ENCODE data around the gene SFXN3. TPM values are rescaled to one million over a fixed set of nuclear protein-coding genes. Genes with fewer than 3 reads are reported as not detected.

Gene SFXN3
- total RNA-seq, 1 experiment from 2014 or later, result 2.8 TPM

GRCh38 chr10:101064415-101065030, 33.5 kb downstream of the SFXN3 start:
- Histone ChIP-seq H2BK20ac (ENCODE audit: low read depth, low read length, poor library complexity, severe bottlenecking) (no peak overlapping the region), H4K91ac (ENCODE audit: insufficient read length, low read depth, low read length) (no peak overlapping the region), H4K8ac (replicated peaks; ENCODE audit: insufficient read length, low read depth, low read length) (no peak overlapping the region), H3K79me1 (ENCODE audit: insufficient read depth, low read depth, low read length, poor library complexity, severe bottlenecking) (no peaks in the 10 kb centered on the region), H3K23ac (ENCODE audit: insufficient read length, low read depth, low read length) (no peak overlapping the region), H3K18ac (ENCODE audit: insufficient read length, low read depth, low read length) (no peak overlapping the region), H2AK5ac (ENCODE audit: insufficient read length, low read length) (no peak overlapping the region), H3K4me2 (ENCODE audit: insufficient read depth, insufficient read length, low read length) (no peak overlapping the region), H3K4ac (ENCODE audit: low read depth, low read length) (no peak overlapping the region), H3K4me1 (ENCODE audit: insufficient read depth, low read length) (no peaks in the 10 kb centered on the region; the same call in 1 of the 2 replicates), H3K56ac (ENCODE audit: insufficient read length, low read depth, low read length) (no peak overlapping the region), H3K9me3 (ENCODE audit: control insufficient read depth, low read depth, low read length) (no peaks in the 10 kb centered on the region), H3K14ac (ENCODE audit: insufficient read depth, low read length) (no peak overlapping the region), H2AFZ (ENCODE audit: low read length) (no peak overlapping the region), H4K20me1 (ENCODE audit: control insufficient read depth, insufficient read depth, insufficient read length) (no peaks in the 10 kb centered on the region), H2BK5ac (ENCODE audit: insufficient read length, low read length) (no peak overlapping the region), H4K5ac (ENCODE audit: insufficient read length, low read depth, low read length) (no peak overlapping the region), H3K27ac (ENCODE audit: insufficient read length, low read depth, low read length) (no peak overlapping the region), H2BK120ac (ENCODE audit: low read depth, low read length, poor library complexity, severe bottlenecking) (no peak overlapping the region), H3T11ph (ENCODE audit: low read length) (no peak overlapping the region), H2BK15ac (ENCODE audit: low read depth, low read length) (no peak overlapping the region), H3K79me2 (ENCODE audit: insufficient read depth, low read length) (no peaks in the 10 kb centered on the region), H3K27me3 (ENCODE audit: insufficient read depth, low read length) (peaks cover 45% of the 10 kb centered on the region), H3K23me2 (ENCODE audit: insufficient read length, low read depth, low read length, poor library complexity, severe bottlenecking) (peaks cover 42% of the 10 kb centered on the region), H3K9ac (ENCODE audit: extremely low read depth, insufficient read length, low read length) (no peak overlapping the region), H2BK12ac (ENCODE audit: insufficient read length, low read depth, low read length) (no peak overlapping the region)
- Mint-ChIP-seq H3K4me1 (peaks cover 28 to 38% of the 10 kb centered on the region in 2 experiments), H3K27ac (no peak overlapping the region), H3K9me3 (no peaks in the 10 kb centered on the region; a peak in 1 of 5 replicates), H3K4me3 (no peak overlapping the region; a peak in 1 of 5 replicates), H3K27me3 (ENCODE audit: low read depth) (peaks cover 64% of the 10 kb centered on the region), H3K36me3 (ENCODE audit: insufficient read depth in 1 of 3, low read depth in 3 of 3) (no peaks in the 10 kb centered on the region; a peak in 1 of 7 replicates)
- DNase-seq, result no peak
- TF ChIP-seq CTCF (conservative IDR thresholded peaks at IDR 0.05), result no peak
- WGBS (ENCODE audit: extremely low coverage, insufficient read length, low lambda C conversion rate), result no CpG with 5 or more reads among the region's 9 CpGs

Measured in H9 (cell line).